Ovary (tissue), 9 donors: Measurements from ENCODE around the gene CHN1. TPM values are rescaled to one million over a fixed set of nuclear protein-coding genes. Genes with fewer than 3 reads are reported as not detected.

Experiments
- DNase-seq, 5 donors: peaks; one replicate each; pipeline ENCODE4 v3.0.0-alpha.2; 2019 to 2020
- H3K27ac ChIP-seq, 2 donors: fragments of 200-600 bp; one replicate each; pipeline versions ENCODE4 v1.5.1 to v1.8.0; 2019 to 2022
- H3K27me3 ChIP-seq: fragments of 200-600 bp; one replicate; pipeline ENCODE4 v1.8.0; 2022
- H3K36me3 ChIP-seq: fragments of 200-600 bp; sonication (generic); one replicate; pipeline ENCODE4 v1.5.1; 2019
- H3K4me1 ChIP-seq: one replicate; pipeline ENCODE4 v1.8.1; 2013; ENCODE audit warnings: mild to moderate bottlenecking, moderate library complexity; ENCODE audit not compliant: insufficient read depth
- H3K4me3 ChIP-seq: fragments of 200-600 bp; sonication (generic); one replicate; pipeline ENCODE4 v1.5.1; 2017
- H3K9me3 ChIP-seq, 2 donors: fragments of 200-600 bp in 1 of 2; sonication (generic) in 1 of 2; one replicate each; pipeline versions ENCODE4 v1.5.1 to v1.8.1; 2013 to 2019; ENCODE audit warnings: mild to moderate bottlenecking in 1 of 2, moderate library complexity in 1 of 2
- CTCF ChIP-seq, 3 donors: fragments of 450-650 bp in 2 of 3; fragments of 200-600 bp in 1 of 3; IDR thresholded peaks; one replicate each; pipeline versions ENCODE4 v1.5.1 to v1.8.0; 2016 to 2022; ENCODE audit warnings: antibody characterized with exemption in 3 of 3, mild to moderate bottlenecking in 1 of 3
- EP300 ChIP-seq: sonication (generic); formaldehyde crosslinking; IDR thresholded peaks from one replicate; pipeline ENCODE4 v1.6.1; 2017; ENCODE audit warnings: antibody characterized with exemption
- POLR2A ChIP-seq: fragments of 450-650 bp; IDR thresholded peaks from one replicate; pipeline ENCODE4 v1.6.1; 2017; ENCODE audit warnings: antibody characterized with exemption, mild to moderate bottlenecking, moderate library complexity
- WGBS, 3 donors: extraction: QIAGEN DNeasy Blood & Tissue Kit in 1 of 3; methylation state at CpG; one replicate each; pipeline versions ENCODE4 v1.1.5 to v1.1.7; 2013 to 2017; 5-methylcytosine and 5-hydroxymethylcytosine counted together
- intact Hi-C, 4 donors: fragments of 100-400 bp; cut with DNase I; formaldehyde crosslinking; loops; one replicate each; pipeline versions ENCODE4 v1.11.0 to v1.15.1; 2022 to 2023
- polyA plus RNA-seq, 2 donors: library from polyadenylated mRNA; stranded (reverse); fragments of 200-250 nt in 1 of 2; fragments of 350-450 nt in 1 of 2; fragmentation: Illumina TruSeq in 1 of 2; extraction: RNeasy Lipid Tissue Mini Kit (QIAGEN cat#74804) in 1 of 2; gene quantifications; one replicate each; pipeline ENCODE4 v1.2.3, GENCODE V29; 2013 to 2014
- total RNA-seq, 7 donors: library from RNA; depleted of rRNA in 2 of 7; stranded (reverse); fragments of >200 nt in 2 of 7; fragmentation: NEBNext Ultra II Directional in 3 of 7; extraction: Animal tissue kit (Norgen Biotek cat#: 25700) in 3 of 7; gene quantifications; one replicate each; pipeline versions ENCODE4 v1.1.0 to v1.2.4, GENCODE V29; 2016 to 2023
- donor health status: DM: no; HTN: no; CAD: no; lungs with moderate emphysema.
- donor health status: DM: no; HTN: no; CAD: no.
- donor health status: Bipolar disorder and iron deficiency.
- donor health status: DM: yes; HTN: yes; CAD: no.
- donor health status: DM: no; HTN: no; CAD: no.
- donor health status: DM: yes; HTN: yes; CAD: no.

The CHN1 gene
- total and polyA plus RNA-seq, 9 donors, result 6.5 to 18.0 (median 9.4) TPM

GRCh38 chr2:174985614-174986013 lies 19.6 kb downstream of the CHN1 start:
- DNase-seq, result no peak
- intact Hi-C loops, result loop anchor here in 3 of 4 donors (5.0 kb wide), 1 partner anchor 213 kb away; no protein-coding TSS in a partner anchor
- Histone ChIP-seq H3K27me3 (no peaks in the 10 kb centered on the region), H3K4me1 (no peaks in the 10 kb centered on the region), H3K9me3 (no peaks in the 10 kb centered on the region), H3K4me3 (no peak overlapping the region), H3K36me3 (no peaks in the 10 kb centered on the region), H3K27ac (no peak overlapping the region)
- 65 to 79% (median 68%) methylated on average over 2 of the region's 2 CpGs for WGBS, 3 donors
- TF ChIP-seq CTCF (IDR thresholded peaks at IDR 0.05) (peak in 2 of 3 donors; percentile 19 to 31), POLR2A (no peak)

- no peaks in the 10 kb centered on the region for H3K36me3 ChIP-seq
- no peaks in the 10 kb centered on the region for H3K27me3 ChIP-seq
- no peak for DNase-seq
- no peaks in the 10 kb centered on the region for H3K9me3 ChIP-seq
- H3K27ac ChIP-seq, result no peak overlapping the region
- no peak overlapping the region for H3K4me3 ChIP-seq
- intact Hi-C loops, result no loop called here
- 80 to 86% (median 83%) methylated on average over 4 of the region's 4 CpGs for WGBS, 3 donors
- H3K4me1 ChIP-seq, result no peaks in the 10 kb centered on the region
- TF ChIP-seq POLR2A, result no peak
- TF ChIP-seq CTCF (IDR thresholded peaks at IDR 0.05), result no peak
- no peak for TF ChIP-seq EP300
Measured at GRCh38 chr2:174984561-174984960, 20.6 kb downstream of the CHN1 start.

- Histone ChIP-seq H3K9me3 (no peaks in the 10 kb centered on the region), H3K36me3 (no peaks in the 10 kb centered on the region), H3K27me3 (no peaks in the 10 kb centered on the region), H3K4me3 (no peak overlapping the region), H3K4me1 (no peaks in the 10 kb centered on the region), H3K27ac (no peak overlapping the region)
- no peak for DNase-seq
- intact Hi-C loops, result no loop called here
- 62 to 66% (median 63%) methylated on average over 2 of the region's 2 CpGs for WGBS, 3 donors
- no peak for TF ChIP-seq CTCF (IDR thresholded peaks at IDR 0.05)
- no peak for TF ChIP-seq POLR2A
- no peak for TF ChIP-seq EP300
Measured at GRCh38 chr2:174981331-174981730, 23.9 kb downstream of the CHN1 start.

GRCh38 chr2:174979996-174980395 lies 25.2 kb downstream of the CHN1 start:
- WGBS, 3 donors, result 82 to 84% (median 83%) methylated on average over 1 of the region's 1 CpG
- DNase-seq, result no peak
- no peaks in the 10 kb centered on the region for H3K9me3 ChIP-seq
- H3K4me3 ChIP-seq, result no peak overlapping the region
- H3K27me3 ChIP-seq, result no peaks in the 10 kb centered on the region
- TF ChIP-seq POLR2A (no peak), CTCF (IDR thresholded peaks at IDR 0.05) (no peak), EP300 (no peak)
- H3K36me3 ChIP-seq, result no peaks in the 10 kb centered on the region
- no peak overlapping the region for H3K27ac ChIP-seq
- no peaks in the 10 kb centered on the region for H3K4me1 ChIP-seq
- intact Hi-C loops, result no loop called here
